NCI-H2227 treated with DMSO at 0.1 percent for 48 hours (cell line): ENCODE measurements around the gene GAPDHS.

Experiments
- DNase-seq: peaks from one replicate; lab custom pipeline; 2025; lab: John Stamatoyannopoulos, UW

The GAPDHS gene

GRCh38 chr19:35533201-35533821 lies at the start of gene GAPDHS:
Gene GAPDHS (plus strand): TSS chr19:35533456. CDS start chr19:35533528, 72 bp downstream.
- DNase-seq: no peak

- no peak for DNase-seq
Measured at GRCh38 chr19:35484252-35485036, 48.8 kb upstream of the GAPDHS start.

GRCh38 chr19:35486268-35486708 lies 47.0 kb upstream of the GAPDHS start:
- DNase-seq: no peak

- DNase-seq: no peak
Measured at GRCh38 chr19:35487656-35488182, 45.5 kb upstream of the GAPDHS start.

GRCh38 chr19:35488677-35489076 lies 44.6 kb upstream of the GAPDHS start:
- DNase-seq: no peak

- no peak for DNase-seq
Measured at GRCh38 chr19:35490364-35490763, 42.9 kb upstream of the GAPDHS start, which contains the start of gene KRTDAP. Gene KRTDAP (minus strand): TSS chr19:35490464. CDS start chr19:35490442, 22 bp downstream.

GRCh38 chr19:35491836-35492360 lies 41.4 kb upstream of the GAPDHS start:
- no peak for DNase-seq

- DNase-seq: no peak
Measured at GRCh38 chr19:35493971-35494370, 39.3 kb upstream of the GAPDHS start.

GRCh38 chr19:35495107-35496064 lies 37.9 kb upstream of the GAPDHS start:
- DNase-seq: peak; percentile 84

GRCh38 chr19:35497406-35497805 lies 35.9 kb upstream of the GAPDHS start:
- DNase-seq: no peak

- DNase-seq: no peak
Measured at GRCh38 chr19:35498220-35498619, 35.0 kb upstream of the GAPDHS start.

GRCh38 chr19:35498984-35499527 lies 34.2 kb upstream of the GAPDHS start:
- no peak for DNase-seq

- no peak for DNase-seq
Measured at GRCh38 chr19:35500611-35501010, 32.6 kb upstream of the GAPDHS start.

- DNase-seq: no peak
Measured at GRCh38 chr19:35501684-35502083, 31.6 kb upstream of the GAPDHS start.

- DNase-seq: no peak
Measured at GRCh38 chr19:35502751-35503150, 30.5 kb upstream of the GAPDHS start.

- DNase-seq: no peak
Measured at GRCh38 chr19:35506011-35506410, 27.2 kb upstream of the GAPDHS start.

GRCh38 chr19:35507561-35507960 lies 25.7 kb upstream of the GAPDHS start:
- DNase-seq: no peak

- no peak for DNase-seq
Measured at GRCh38 chr19:35508129-35508528, 25.1 kb upstream of the GAPDHS start.

GRCh38 chr19:35509018-35509652 lies 24.1 kb upstream of the GAPDHS start:
- DNase-seq: peak; percentile 49

GRCh38 chr19:35509861-35510625 lies 23.2 kb upstream of the GAPDHS start:
- peak; percentile 95 for DNase-seq
